Measurements from ENCODE around the gene SHISA6.
"Not testable (repeated sequence)": the region's sequence is repeated elsewhere in the genome, so short reads cannot be mapped to it uniquely, and the experiment has no call there.

SHISA6 gene

GRCh38 chr17:11304568-11304967 lies 63.6 kb downstream of the SHISA6 start:
- DNase-seq, result no peak

DNA sequence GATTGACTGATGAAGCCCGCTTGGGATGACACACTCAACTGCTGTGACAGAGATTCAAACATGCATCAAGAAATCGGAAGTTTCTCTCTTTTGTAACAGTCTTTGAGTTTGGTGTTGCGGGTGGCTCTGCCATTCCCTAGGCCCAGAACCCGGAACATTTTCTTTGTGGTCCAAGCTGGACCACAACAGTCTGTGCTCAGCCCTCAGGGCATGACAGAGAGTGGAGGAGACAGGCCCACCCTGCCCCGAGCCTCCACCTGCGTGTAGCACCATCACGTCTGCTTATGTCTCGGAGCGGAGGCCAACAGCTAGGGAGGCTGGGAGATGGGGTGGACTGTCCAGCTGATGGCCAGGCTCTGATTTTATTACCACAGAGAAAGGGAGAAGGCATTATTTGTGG lies 64.5 kb downstream of the SHISA6 start:
- no peak for DNase-seq

DNA sequence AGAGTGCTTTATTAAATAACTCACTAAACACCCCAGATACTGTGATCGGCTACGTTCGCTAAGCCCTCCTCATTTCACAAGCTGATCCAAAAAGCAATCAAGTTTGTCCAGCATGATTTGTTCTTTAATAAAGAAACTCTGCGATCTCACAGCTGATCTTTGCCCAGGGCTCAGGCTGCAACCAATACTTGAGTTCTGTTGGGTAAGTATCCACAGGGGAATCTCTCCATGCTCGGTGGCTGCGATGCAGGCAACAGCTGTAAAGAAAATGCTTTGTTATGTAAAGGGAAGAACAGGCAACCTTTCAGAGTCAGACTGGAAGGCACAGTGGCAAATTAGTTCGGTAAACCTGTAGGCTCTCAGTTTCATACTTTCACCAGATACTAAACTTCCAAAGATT lies 67.5 kb downstream of the SHISA6 start:
- DNase-seq, result no peak

- no peak for DNase-seq
These were observed 68.0 kb downstream of the SHISA6 start for GRCh38 chr17:11309033-11309432.

GRCh38 chr17:11309850-11310249 lies 68.8 kb downstream of the SHISA6 start:
- DNase-seq, result no peak

- DNase-seq, result not testable (repeated sequence)
These were observed 75.4 kb downstream of the SHISA6 start for GRCh38 chr17:11316451-11316850.

DNA sequence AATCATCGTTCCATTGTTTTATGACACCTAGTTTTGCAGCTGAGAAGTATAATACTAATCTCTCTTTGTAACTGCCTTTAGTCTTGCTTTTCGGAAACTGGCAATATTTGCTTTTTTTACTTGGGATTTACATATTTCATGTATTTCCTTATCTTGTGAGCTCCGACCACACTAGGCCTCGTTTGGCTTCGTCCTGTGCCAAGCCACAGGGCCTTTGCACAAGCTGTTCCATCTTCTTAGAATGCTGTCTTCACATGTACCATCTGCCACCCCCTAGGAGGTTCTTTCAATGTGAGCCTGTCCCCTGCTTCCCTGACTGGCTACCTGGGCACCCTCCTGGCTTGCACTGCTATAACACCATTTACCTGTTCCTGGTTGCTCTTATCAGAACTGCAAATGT lies 77.2 kb downstream of the SHISA6 start:
- no peak for DNase-seq

DNA sequence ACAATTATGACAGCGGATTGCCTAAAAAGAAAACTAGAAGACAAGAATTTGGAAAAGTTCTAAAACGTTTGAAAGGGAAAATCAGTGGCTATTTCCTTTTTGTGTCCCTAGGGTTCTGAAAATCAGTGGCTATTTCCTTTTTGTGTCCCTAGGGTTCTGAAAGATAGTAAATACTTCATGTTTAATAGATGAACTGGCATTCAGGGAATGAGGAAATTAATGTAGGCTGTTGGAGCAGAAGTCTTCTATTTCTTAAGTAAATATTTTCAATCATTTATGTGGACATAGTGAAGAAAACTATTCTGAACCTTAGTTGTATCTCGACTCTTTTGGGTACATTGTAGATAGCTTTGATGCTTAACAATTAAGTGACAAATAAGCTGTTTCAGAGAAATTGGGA lies 78.9 kb downstream of the SHISA6 start:
- DNase-seq, result no peak

DNA sequence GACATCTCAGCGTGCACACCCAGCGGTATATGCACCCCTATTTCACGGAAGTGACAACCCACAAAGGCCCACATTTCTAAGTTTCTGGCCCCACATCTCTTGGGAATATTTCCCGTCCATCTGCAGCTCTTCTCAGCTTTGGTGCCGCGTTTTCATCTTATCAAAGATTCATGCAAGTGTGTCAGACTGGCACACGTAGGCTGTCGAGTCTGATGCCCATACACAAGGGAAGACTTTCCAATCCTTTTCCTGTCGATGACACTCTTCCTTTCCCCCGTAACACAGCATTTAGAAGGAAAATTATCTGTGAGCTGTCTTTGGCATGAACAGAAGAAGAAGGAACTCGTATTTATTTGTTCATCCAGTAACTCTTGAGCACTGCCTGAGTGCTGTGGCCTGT lies 83.0 kb downstream of the SHISA6 start:
- no peak for DNase-seq

DNA sequence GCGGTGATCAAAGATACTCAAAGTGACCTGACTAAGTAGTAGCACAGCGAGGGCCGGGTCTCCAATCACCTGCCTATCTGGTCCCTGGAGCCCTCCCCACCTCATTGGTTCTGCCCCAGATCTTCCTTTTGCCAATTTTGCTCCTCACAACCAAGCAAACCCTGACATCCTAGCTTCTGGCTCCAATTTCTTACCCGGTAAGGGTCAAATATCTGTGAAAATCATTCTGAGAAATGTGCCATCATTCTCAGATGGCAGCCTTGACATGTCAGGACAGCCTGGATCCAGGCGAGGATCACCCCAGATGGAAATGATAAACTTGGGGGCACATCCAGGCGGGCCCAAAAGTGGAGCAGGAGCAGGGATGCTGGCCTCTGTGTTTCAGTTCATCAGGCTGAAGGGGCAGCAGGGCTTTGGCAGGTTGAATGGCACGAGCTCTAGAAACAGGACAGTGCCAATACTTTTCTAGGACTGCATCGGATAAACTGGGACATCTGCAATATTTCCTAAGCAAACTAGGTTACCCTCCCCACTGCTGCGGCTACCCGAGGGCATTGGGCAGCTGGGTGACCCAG lies 83.9 kb downstream of the SHISA6 start:
- DNase-seq, result no peak

- no peak for DNase-seq
These were observed 85.5 kb downstream of the SHISA6 start for GRCh38 chr17:11326492-11326891.

DNA sequence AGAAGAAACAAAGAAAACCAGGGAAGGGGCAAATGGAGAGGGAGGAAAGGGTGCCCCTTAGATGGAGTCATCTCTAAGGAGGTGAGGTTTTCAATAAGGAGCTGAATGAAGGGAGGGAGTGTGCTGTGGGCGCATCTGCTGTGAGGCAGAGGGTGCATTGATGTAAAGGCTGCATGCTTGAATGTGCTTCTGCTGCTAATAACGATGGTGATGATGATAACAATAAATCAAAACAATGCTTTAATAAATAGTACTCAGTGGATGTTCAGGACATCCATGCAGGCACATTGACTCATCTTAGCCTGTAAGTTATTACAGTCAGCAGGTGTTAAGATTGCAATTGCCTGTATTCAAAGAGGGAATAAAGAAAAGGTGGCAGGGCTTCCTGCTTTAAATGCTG lies 87.8 kb downstream of the SHISA6 start:
- DNase-seq, result no peak

- no peak for DNase-seq
These were observed 89.0 kb downstream of the SHISA6 start for GRCh38 chr17:11330006-11330405.

- DNase-seq, result no peak
These were observed 89.8 kb downstream of the SHISA6 start for GRCh38 chr17:11330826-11331225.

DNA sequence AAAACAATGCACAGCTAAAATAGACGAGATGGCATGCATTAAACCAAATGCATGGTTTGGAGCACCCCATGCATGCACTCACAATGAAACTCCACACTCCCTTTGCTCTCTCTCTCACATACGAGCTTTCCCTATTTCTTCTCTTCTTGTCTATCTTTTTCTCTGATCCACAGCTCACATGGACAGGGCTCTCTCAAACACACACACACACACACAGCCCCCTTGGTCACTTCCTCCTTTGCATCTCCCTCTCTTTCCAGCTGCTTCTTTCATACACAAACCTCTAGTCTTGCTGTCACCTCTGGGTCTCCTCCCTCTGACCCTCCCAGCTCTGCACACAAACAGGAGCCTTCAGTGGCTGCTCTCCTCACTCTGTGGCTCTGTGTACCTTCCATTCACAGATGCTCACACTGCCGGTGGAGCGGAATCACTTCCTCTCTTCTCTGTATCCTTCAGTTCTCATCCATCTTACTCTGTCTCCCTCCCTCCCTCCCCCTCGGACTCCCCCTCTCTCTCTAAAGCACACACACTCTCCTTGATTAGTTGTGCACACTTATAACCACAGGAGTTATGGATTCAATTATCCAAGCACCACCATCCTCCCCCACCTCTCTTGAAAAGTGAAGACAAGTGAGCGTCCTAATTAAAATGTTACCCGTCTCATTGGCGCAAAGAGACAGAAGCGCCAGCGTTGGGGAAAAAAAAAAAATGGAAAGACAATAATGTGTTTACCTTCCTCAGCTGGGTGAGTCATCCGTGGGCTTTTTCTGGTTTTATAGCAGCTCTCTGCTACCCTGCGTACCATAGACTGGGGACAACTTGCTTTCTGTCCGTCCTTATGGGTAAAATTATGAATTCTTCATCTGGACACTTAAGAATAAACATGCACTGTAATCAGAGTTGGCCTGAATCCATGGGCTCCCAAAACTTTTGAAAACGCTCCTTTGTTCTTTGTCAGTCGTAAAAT lies 90.8 kb downstream of the SHISA6 start:
- DNase-seq, result no peak

- DNase-seq, result no peak
These were observed 91.7 kb downstream of the SHISA6 start for GRCh38 chr17:11332706-11333105.

- no peak for DNase-seq
These were observed 93.5 kb downstream of the SHISA6 start for GRCh38 chr17:11334493-11334892.

GRCh38 chr17:11336290-11336689 lies 95.3 kb downstream of the SHISA6 start:
- no peak for DNase-seq

DNA sequence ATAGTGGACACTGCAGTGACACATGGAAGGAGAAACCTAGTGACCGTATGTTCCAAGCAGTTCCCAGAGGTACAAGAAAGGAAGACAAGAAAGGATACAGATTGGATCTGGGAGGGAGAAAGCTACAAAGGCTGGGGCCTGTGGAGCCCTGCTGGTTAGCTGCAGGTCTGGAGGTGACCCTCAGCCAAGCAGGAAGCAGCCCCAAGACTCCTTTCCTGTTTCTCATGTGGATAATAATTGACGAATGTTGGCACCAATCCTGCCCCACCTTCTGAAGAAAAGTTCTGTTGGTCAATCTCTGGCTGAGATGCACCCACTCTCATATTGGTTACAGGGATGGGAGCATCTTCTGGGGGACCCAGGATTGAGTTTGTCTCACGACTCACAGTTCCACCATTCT lies 99.8 kb downstream of the SHISA6 start:
- no peak for DNase-seq

DNA sequence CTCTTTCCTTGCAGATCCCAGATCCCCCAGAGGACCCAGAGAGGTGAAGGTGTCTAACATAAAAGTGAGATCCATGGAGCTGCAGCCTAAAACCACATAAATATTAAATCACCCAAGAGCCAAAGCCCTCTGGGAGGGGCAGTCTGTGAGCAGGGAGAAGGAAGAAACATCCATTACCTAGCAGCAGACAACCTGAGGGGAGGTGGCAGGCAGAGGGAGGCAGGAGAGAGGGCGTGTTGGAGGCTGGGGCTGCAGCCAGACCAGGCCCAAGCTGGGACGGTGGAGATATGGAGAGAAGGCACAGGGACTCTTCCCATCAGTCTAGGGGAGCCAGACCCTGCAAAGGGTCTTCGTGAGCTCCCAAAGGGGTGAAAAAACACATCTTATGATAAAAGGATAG lies 101.1 kb downstream of the SHISA6 start:
- no peak for DNase-seq

DNA sequence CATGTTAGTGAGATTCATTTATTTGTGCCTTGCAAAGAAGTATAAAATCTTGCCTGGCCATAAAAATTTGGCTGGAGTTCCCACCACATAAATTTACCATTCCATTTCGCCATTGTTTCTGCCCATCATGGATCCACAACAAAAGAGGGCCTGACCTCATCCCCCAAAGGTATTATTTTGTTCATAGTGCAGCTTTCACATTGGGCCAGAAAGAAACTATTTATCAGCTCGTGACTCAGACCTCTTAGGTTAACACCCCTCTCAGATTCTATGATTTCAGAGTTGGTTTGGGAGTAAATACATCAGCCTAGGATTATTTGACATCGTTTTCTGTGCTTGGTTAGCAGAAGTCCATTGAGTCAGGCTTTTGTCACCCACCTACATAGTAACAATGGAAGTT lies 108.1 kb downstream of the SHISA6 start:
- no peak for DNase-seq

- no peak for DNase-seq
These were observed 110.5 kb downstream of the SHISA6 start for GRCh38 chr17:11351479-11351878.

- DNase-seq, result no peak
These were observed 112.6 kb downstream of the SHISA6 start for GRCh38 chr17:11353601-11354000.

DNA sequence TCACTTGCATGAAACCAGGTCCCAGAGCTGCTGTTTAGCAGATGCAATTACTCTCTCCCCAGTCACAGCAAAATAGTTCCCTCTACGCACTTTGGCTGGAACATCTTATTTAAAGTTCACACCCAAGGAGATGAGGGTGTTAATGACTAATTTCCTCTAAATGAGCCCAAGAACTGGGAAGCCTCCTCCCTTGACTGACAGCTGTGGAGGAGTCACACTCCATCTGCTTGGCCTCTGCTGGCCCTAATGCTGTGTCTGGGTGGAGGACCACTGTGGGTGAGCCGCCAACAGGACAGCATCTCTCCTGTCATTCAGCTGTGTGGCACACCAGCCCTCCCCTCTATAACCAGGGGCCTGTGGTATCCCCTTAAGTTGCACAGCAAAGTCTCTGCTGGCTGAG lies 115.4 kb downstream of the SHISA6 start:
- DNase-seq, result no peak

Data from activated CD4-positive, CD25-positive, alpha-beta regulatory T cell treated with anti-CD3 and anti-CD28 coated beads, Interleukin-2, amount 50 U/mL, for 72 hours (primary cell).